Measurements from ENCODE around the gene ANKRD35.
"Not testable (repeated sequence)": the region's sequence is repeated elsewhere in the genome, so short reads cannot be mapped to it uniquely, and the experiment has no call there.

The ANKRD35 gene

DNA sequence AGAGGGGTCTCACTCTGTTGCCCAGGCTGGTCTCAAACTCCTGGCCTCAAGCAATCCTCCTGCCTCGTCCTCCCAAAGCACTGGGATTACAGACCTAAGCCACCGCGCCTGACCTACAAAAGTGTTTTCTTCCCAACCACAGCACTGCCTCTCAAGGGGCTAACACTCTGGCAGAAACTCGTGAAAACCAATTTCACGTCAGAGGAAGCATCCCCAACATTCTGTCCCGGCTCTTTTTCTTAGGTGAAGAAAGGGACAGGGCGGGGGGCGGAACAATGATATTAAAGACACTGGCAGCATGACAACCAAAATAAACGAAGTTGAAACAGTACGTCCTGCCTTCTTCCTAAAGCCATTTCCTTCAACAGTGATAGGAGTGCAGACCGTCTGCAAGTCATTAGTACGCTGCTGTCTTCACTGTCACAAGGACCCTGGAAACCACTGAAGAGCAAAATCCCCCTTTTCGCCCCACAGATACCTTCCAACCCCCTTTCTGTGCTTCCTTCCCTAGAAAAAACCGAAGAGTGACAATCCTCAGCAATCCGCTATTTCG lies 62.8 kb downstream of the ANKRD35 start:
- Mint-ChIP-seq H3K4me3 (peak overlapping the region; percentile 25), H3K4me1 (ENCODE audit: low read depth) (peaks cover 38% of the 10 kb centered on the region), H3K36me3 (ENCODE audit: low read depth) (peaks cover 39% of the 10 kb centered on the region)
- DNase-seq, H3K9me3 Mint-ChIP-seq, H3K27me3 Mint-ChIP-seq, H3K27ac Mint-ChIP-seq: not testable (repeated sequence)

DNA sequence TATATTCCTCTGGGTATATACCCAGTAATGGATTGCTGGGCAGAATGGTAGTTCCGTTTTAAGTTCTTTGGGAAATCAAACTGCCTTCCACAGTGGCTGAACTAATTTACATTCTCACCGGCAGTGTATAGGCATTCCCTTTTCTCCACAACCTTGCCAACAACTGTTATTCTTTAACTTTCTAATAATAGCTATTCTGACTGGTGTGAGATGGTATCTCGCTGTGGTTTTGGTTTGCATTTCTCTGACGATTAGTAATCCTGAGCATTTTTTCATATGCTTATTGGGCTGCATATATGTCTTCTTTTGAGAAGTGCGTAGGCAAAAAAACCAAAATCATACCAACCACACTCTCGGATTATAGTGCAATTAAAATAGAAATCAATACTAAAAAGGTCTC lies 67.6 kb downstream of the ANKRD35 start:
- DNase-seq; H3K27ac Mint-ChIP-seq; H3K9me3 Mint-ChIP-seq; H3K4me3 Mint-ChIP-seq; H3K27me3 Mint-ChIP-seq; H3K36me3 Mint-ChIP-seq (ENCODE audit: low read depth): not testable (repeated sequence)
- peaks cover 19% of the 10 kb centered on the region for H3K4me1 Mint-ChIP-seq (ENCODE audit: low read depth)

Data from activated T-cell treated with anti-CD3 and anti-CD28 coated beads, Interleukin-2, amount 50 U/mL, for 24 hours (primary cell).